ENCODE data around the gene CARD11. TPM values are rescaled to one million over a fixed set of nuclear protein-coding genes. Genes with fewer than 3 reads are reported as not detected.

The CARD11 gene
- total and polyA plus RNA-seq, 3 donors from 2014 or later, result 2.9 to 3.9 (median 3.2) TPM

- no peak overlapping the region for H3K4me3 ChIP-seq
- TF ChIP-seq, protein P1, sequence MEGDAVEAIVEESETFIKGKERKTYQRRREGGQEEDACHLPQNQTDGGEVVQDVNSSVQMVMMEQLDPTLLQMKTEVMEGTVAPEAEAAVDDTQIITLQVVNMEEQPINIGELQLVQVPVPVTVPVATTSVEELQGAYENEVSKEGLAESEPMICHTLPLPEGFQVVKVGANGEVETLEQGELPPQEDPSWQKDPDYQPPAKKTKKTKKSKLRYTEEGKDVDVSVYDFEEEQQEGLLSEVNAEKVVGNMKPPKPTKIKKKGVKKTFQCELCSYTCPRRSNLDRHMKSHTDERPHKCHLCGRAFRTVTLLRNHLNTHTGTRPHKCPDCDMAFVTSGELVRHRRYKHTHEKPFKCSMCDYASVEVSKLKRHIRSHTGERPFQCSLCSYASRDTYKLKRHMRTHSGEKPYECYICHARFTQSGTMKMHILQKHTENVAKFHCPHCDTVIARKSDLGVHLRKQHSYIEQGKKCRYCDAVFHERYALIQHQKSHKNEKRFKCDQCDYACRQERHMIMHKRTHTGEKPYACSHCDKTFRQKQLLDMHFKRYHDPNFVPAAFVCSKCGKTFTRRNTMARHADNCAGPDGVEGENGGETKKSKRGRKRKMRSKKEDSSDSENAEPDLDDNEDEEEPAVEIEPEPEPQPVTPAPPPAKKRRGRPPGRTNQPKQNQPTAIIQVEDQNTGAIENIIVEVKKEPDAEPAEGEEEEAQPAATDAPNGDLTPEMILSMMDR (IDR thresholded peaks at IDR 0.05), result no peak
- TF ChIP-seq POLR2A (IDR thresholded peaks at IDR 0.05), result no peak
- no peak for DNase-seq
- no peaks in the 10 kb centered on the region for H3K4me1 ChIP-seq
- no peaks in the 10 kb centered on the region for H3K9me3 ChIP-seq
- no peaks in the 10 kb centered on the region for H3K36me3 ChIP-seq (ENCODE audit: low read depth, missing control alignments)
- 61 to 75% methylated on average over 2 of the region's 2 CpGs for WGBS, 2 donors
- no peaks in the 10 kb centered on the region for H3K27me3 ChIP-seq
- H3K27ac ChIP-seq, result no peak overlapping the region
- intact Hi-C loops (cut with DNase I; ENCODE audit: low total_unique reads), result no loop called here
Observed at GRCh38 chr7:2948749-2949148, 94.9 kb downstream of the CARD11 start.

GRCh38 chr7:2947058-2947780, 96.4 kb downstream of the CARD11 start:
- no peak overlapping the region for H3K27ac ChIP-seq
- H3K9me3 ChIP-seq, result no peaks in the 10 kb centered on the region
- no peaks in the 10 kb centered on the region for H3K4me1 ChIP-seq
- H3K4me3 ChIP-seq, result no peak overlapping the region
- H3K27me3 ChIP-seq, result no peaks in the 10 kb centered on the region
- TF ChIP-seq, protein P1 (IDR thresholded peaks at IDR 0.05), result no peak
- TF ChIP-seq POLR2A (IDR thresholded peaks at IDR 0.05), result no peak
- intact Hi-C loops (cut with DNase I; ENCODE audit: low total_unique reads), result no loop called here
- 89 to 90% methylated on average over 12 of the region's 12 CpGs for WGBS, 2 donors
- no peak for DNase-seq
- no peaks in the 10 kb centered on the region for H3K36me3 ChIP-seq (ENCODE audit: low read depth, missing control alignments)

GRCh38 chr7:2945171-2945570, 98.5 kb downstream of the CARD11 start:
- WGBS, 2 donors, result 54 to 71% methylated on average over 4 of the region's 4 CpGs

DNA sequence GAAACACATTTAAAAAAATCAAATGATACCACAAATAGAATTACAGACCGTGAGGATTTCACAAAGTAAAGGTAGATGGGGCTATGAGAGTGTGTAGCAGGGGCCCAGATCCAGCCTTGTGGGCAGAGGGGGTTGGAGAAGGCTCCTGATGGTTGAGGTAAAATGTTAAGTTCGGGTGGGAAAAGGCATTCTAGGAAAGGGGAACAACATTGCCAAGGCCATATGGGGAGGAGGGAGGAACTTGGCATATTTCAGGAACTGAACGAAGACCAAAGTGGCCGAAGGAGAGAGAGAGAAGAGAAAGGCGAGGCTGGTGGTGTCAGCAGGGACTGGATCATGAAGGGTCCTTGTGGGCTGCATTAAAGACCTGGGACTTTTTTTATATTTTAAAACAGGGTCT, 98.9 kb downstream of the CARD11 start:
- TF ChIP-seq, protein P1 (IDR thresholded peaks at IDR 0.05), result no peak
- TF ChIP-seq POLR2A (IDR thresholded peaks at IDR 0.05), result no peak
- Histone ChIP-seq H3K4me1 (no peaks in the 10 kb centered on the region), H3K27ac (no peak overlapping the region), H3K27me3 (no peaks in the 10 kb centered on the region), H3K4me3 (no peak overlapping the region), H3K36me3 (ENCODE audit: low read depth, missing control alignments) (no peaks in the 10 kb centered on the region), H3K9me3 (no peaks in the 10 kb centered on the region)
- intact Hi-C loops (cut with DNase I; ENCODE audit: low total_unique reads), result no loop called here
- no peak for DNase-seq
- 44 to 55% methylated on average over 5 of the region's 5 CpGs for WGBS, 2 donors

More at GRCh38 chr7:2945171-2945570, 98.5 kb downstream of the CARD11 start:
- intact Hi-C loops (cut with DNase I; ENCODE audit: low total_unique reads), result no loop called here
- no peak for DNase-seq
- H3K4me1 ChIP-seq, result no peaks in the 10 kb centered on the region
- no peaks in the 10 kb centered on the region for H3K9me3 ChIP-seq
- H3K36me3 ChIP-seq (ENCODE audit: low read depth, missing control alignments), result no peaks in the 10 kb centered on the region
- no peak overlapping the region for H3K4me3 ChIP-seq
- TF ChIP-seq, protein P1 (IDR thresholded peaks at IDR 0.05), result no peak
- TF ChIP-seq POLR2A (IDR thresholded peaks at IDR 0.05), result no peak
- no peaks in the 10 kb centered on the region for H3K27me3 ChIP-seq
- H3K27ac ChIP-seq, result no peak overlapping the region

All from testis (tissue), 3 donors.